ENCODE measurements around the gene VAV2. TPM values are rescaled to one million over a fixed set of nuclear protein-coding genes. Genes with fewer than 3 reads are reported as not detected.

Gene VAV2
- total RNA-seq, 4 donors from 2014 or later = 4.7 to 42.2 (median 15.8) TPM

DNA sequence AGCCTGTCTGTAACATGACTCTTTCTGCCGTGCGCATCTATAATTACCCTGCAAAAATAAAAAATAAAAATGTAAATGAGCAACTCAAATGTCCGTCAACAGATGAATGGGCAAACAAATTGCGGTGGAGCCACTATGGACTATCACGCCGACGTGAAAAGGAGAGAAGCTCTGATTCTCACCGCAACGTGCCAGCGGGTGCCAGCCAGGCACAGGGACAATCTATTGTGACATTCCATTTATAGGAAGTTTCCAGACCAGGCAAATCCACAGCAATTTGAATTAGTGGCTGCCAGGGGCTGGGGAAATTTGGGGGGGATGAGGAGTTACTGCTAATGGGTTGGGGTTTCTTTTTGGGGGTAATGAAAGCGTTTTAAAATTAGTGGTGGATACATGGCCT lies 96.8 kb downstream of the VAV2 start:
- Histone ChIP-seq H3K4me3 (no peak overlapping the region), H3K9me3 (no peaks in the 10 kb centered on the region), H3K4me1 (no peaks in the 10 kb centered on the region), H3K36me3 (no peaks in the 10 kb centered on the region), H3K27ac (no peak overlapping the region), H3K27me3 (no peaks in the 10 kb centered on the region)
- intact Hi-C loops (cut with DNase I; ENCODE audit: low total_unique reads) = no loop called here
- no peak for TF ChIP-seq CTCF (IDR thresholded peaks at IDR 0.05)
- TF ChIP-seq POLR2A (IDR thresholded peaks at IDR 0.05) = no peak
- DNase-seq = no peak

DNA sequence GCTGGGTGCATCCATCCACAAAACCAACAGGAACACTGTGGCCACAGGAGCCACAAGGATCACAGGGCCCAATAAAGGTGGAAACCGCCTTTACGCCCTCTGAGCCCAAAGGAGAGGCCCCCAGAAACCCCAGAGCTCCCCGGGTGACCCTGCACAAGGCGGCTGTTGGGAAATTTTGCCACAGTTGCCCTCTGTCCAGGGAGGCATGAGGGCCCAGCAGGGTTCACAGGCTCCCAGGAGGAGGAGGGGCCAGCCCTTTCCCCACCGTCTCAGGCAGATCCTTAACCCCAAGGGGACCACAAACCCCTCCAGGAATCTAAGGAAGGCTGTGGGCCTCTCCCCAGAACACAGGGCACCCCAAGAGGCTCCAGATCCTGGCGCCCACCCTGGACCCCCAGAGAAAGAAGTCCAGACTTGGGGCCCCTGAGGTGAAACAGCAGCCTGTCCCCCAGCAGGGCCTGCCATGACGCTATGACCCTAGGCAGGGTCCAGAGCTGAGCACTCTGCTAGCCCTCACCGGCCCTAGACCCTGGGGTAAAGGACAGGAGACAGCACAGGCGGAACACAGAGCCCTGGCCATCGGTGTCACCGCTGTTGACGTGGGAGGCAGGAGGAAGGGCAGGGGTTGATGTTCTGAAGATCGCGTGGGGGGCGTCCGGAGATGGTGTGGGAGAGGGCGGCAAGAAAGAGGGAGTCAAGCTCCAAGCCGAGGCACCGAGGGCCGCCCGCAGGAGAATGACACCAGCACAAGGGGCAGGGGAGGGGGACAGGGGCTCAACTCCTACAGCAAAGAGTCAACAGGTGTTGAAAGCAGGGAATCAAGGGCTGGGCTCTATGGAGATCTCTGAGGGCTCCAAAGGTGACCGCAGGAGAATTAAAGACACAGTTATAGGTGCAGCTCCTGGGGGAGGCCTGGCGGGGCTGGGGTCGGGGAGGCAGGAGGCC lies 97.5 kb downstream of the VAV2 start:
- Histone ChIP-seq H3K4me3 (no peak overlapping the region), H3K9me3 (no peaks in the 10 kb centered on the region), H3K27ac (no peak overlapping the region), H3K27me3 (no peaks in the 10 kb centered on the region), H3K4me1 (no peaks in the 10 kb centered on the region), H3K36me3 (no peaks in the 10 kb centered on the region)
- DNase-seq = no peak
- TF ChIP-seq CTCF (IDR thresholded peaks at IDR 0.05) = no peak
- TF ChIP-seq POLR2A (IDR thresholded peaks at IDR 0.05) = no peak
- intact Hi-C loops (cut with DNase I; ENCODE audit: low total_unique reads) = no loop called here

- intact Hi-C loops (cut with DNase I; ENCODE audit: low total_unique reads) = no loop called here
- Histone ChIP-seq H3K36me3 (no peaks in the 10 kb centered on the region), H3K4me1 (no peaks in the 10 kb centered on the region), H3K27ac (no peak overlapping the region), H3K4me3 (no peak overlapping the region), H3K9me3 (no peaks in the 10 kb centered on the region), H3K27me3 (no peaks in the 10 kb centered on the region)
- DNase-seq = no peak
- TF ChIP-seq CTCF (IDR thresholded peaks at IDR 0.05) (no peak), POLR2A (IDR thresholded peaks at IDR 0.05) (no peak)
Measured at GRCh38 chr9:133893191-133893994, 98.7 kb downstream of the VAV2 start.

DNA sequence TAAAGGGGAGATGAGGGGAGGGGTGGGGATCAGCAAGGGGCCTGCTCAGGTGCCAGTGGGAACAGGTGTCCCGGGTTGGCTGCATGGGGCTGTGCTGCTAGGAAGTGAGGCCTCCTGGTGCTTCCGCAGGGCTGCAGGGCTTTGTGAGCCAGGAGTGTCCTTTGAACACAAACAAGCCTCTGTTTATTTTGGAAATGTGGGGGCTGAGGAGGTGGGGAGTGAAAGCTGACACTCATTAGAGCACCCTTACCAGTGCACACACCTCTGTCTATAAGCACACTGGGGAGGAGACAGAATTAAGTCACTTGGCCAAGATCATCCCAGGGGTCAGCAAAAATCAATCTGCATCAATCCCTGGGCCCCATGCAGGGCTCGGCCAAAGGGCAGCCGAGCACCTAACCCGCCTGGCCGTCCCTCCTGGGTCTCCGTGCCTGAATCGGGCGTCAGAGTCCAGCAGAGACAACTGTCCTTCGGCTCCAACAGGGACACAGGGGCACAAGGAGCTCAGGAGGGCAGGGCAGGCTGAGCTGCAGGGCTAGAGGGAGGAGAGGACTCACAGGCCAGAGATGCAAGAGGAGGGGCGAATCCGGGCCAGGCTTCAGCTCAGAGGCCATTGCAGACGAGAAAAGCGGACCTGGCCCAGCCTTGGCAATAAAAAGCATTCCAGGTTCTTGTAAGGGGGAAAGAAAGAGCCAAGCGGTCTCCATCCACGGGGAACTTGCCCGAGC lies 99.8 kb downstream of the VAV2 start:
- TF ChIP-seq CTCF (IDR thresholded peaks at IDR 0.05) (no peak), POLR2A (IDR thresholded peaks at IDR 0.05) (no peak)
- intact Hi-C loops (cut with DNase I; ENCODE audit: low total_unique reads) = no loop called here
- no peak overlapping the region for H3K27ac ChIP-seq
- no peaks in the 10 kb centered on the region for H3K9me3 ChIP-seq
- H3K4me3 ChIP-seq = no peak overlapping the region
- H3K36me3 ChIP-seq = no peaks in the 10 kb centered on the region
- no peak for DNase-seq
- no peaks in the 10 kb centered on the region for H3K4me1 ChIP-seq
- no peaks in the 10 kb centered on the region for H3K27me3 ChIP-seq

Measured in uterus (tissue), 4 donors.